Measurements from ENCODE around the gene NFE2L3.

DNA sequence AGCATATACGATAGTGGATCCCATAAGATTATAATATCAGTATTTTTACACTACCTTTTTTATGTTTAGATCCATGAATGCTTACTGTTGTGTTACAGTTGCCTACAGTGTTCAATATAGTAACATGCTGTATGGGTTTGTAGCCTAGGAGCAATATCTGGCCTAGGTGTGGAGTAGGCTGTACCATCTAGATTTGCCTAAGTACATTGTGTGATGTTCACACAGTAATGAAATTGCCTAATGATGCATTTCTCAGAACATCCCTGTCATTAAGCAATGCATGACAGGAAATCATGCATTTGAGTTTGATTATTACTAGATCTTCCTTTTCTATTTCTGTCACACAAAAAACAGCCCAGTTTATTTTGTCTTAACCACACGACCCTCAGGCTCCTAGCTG, 64.1 kb downstream of the NFE2L3 start:
- TF ChIP-seq, protein P1, sequence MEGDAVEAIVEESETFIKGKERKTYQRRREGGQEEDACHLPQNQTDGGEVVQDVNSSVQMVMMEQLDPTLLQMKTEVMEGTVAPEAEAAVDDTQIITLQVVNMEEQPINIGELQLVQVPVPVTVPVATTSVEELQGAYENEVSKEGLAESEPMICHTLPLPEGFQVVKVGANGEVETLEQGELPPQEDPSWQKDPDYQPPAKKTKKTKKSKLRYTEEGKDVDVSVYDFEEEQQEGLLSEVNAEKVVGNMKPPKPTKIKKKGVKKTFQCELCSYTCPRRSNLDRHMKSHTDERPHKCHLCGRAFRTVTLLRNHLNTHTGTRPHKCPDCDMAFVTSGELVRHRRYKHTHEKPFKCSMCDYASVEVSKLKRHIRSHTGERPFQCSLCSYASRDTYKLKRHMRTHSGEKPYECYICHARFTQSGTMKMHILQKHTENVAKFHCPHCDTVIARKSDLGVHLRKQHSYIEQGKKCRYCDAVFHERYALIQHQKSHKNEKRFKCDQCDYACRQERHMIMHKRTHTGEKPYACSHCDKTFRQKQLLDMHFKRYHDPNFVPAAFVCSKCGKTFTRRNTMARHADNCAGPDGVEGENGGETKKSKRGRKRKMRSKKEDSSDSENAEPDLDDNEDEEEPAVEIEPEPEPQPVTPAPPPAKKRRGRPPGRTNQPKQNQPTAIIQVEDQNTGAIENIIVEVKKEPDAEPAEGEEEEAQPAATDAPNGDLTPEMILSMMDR (IDR thresholded peaks at IDR 0.05; ENCODE audit: low read length): no peak
- no peak for TF ChIP-seq EZH2 (IDR thresholded peaks at IDR 0.05; ENCODE audit: borderline replicate concordance, low read length)
